ENCODE results near the gene SERPINH1.

Gene SERPINH1

GRCh38 chr11:75547617-75548058 is 14.4 kb upstream of the SERPINH1 start:
- no peak for DNase-seq (ENCODE audit: low read depth)
- peak; percentile 84 for TF ChIP-seq CTCF (conservative IDR thresholded peaks at IDR 0.05; ENCODE audit: low read depth, low read length)
- no peak overlapping the region for H3K4me3 ChIP-seq (ENCODE audit: low read length)

- H3K4me3 ChIP-seq (ENCODE audit: low read length): no peak overlapping the region
- DNase-seq (ENCODE audit: low read depth): no peak
- TF ChIP-seq CTCF (conservative IDR thresholded peaks at IDR 0.05; ENCODE audit: low read depth, low read length): no peak
Observed at GRCh38 chr11:75548595-75549272, 13.3 kb upstream of the SERPINH1 start.

GRCh38 chr11:75549370-75549958 is 12.6 kb upstream of the SERPINH1 start:
- no peak overlapping the region for H3K4me3 ChIP-seq (ENCODE audit: low read length)
- TF ChIP-seq CTCF (conservative IDR thresholded peaks at IDR 0.05; ENCODE audit: low read depth, low read length): no peak
- no peak for DNase-seq (ENCODE audit: low read depth)

- no peak for DNase-seq (ENCODE audit: low read depth)
- TF ChIP-seq CTCF (conservative IDR thresholded peaks at IDR 0.05; ENCODE audit: low read depth, low read length): no peak
Observed at GRCh38 chr11:75553182-75553581, 8.9 kb upstream of the SERPINH1 start.

GRCh38 chr11:75553889-75554257 is 8.2 kb upstream of the SERPINH1 start:
- DNase-seq (ENCODE audit: low read depth): no peak
- no peak overlapping the region for H3K4me3 ChIP-seq (ENCODE audit: low read length)
- TF ChIP-seq CTCF (conservative IDR thresholded peaks at IDR 0.05; ENCODE audit: low read depth, low read length): no peak

More at GRCh38 chr11:75553182-75553581, 8.9 kb upstream of the SERPINH1 start:
- H3K4me3 ChIP-seq (ENCODE audit: low read length): no peak overlapping the region

- no peak for DNase-seq (ENCODE audit: low read depth)
- TF ChIP-seq CTCF (conservative IDR thresholded peaks at IDR 0.05; ENCODE audit: low read depth, low read length): no peak
- H3K4me3 ChIP-seq (ENCODE audit: low read length): no peak overlapping the region
Observed at GRCh38 chr11:75554258-75555022, 7.6 kb upstream of the SERPINH1 start.
